ENCODE results near the gene SSTR5. TPM values are rescaled to one million over a fixed set of nuclear protein-coding genes. Genes with fewer than 3 reads are reported as not detected.

The SSTR5 gene
- total RNA-seq, 1 donor: not detected

GRCh38 chr16:1067629-1068028, 4.9 kb upstream of the SSTR5 start:
- H3K4me3 ChIP-seq (ENCODE audit: low read depth, low read length): no peak overlapping the region
- TF ChIP-seq, protein P1, sequence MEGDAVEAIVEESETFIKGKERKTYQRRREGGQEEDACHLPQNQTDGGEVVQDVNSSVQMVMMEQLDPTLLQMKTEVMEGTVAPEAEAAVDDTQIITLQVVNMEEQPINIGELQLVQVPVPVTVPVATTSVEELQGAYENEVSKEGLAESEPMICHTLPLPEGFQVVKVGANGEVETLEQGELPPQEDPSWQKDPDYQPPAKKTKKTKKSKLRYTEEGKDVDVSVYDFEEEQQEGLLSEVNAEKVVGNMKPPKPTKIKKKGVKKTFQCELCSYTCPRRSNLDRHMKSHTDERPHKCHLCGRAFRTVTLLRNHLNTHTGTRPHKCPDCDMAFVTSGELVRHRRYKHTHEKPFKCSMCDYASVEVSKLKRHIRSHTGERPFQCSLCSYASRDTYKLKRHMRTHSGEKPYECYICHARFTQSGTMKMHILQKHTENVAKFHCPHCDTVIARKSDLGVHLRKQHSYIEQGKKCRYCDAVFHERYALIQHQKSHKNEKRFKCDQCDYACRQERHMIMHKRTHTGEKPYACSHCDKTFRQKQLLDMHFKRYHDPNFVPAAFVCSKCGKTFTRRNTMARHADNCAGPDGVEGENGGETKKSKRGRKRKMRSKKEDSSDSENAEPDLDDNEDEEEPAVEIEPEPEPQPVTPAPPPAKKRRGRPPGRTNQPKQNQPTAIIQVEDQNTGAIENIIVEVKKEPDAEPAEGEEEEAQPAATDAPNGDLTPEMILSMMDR (IDR thresholded peaks at IDR 0.05; ENCODE audit: insufficient read depth, low read length): no peak
- no peak for DNase-seq (ENCODE audit: low read depth)

DNA sequence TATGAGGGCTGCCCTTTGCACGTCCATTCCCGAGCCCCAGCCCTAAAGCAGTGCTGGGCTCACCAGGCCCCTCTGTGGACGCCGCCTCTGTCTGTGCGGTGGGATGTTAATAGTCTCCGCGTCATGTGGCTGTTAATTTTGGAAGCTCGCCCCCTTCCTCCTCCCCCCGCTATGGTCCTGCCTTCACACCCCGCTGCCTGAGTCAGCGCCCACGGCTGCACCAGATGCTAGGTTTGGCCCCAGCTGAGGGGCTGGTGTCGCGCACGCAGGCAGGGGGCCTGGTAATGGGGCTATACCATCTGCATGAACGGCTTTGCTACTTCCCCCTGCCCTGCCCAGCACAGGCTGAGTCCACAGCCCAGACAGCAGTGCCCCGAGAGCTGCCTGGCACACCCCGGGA, 4.1 kb upstream of the SSTR5 start:
- no peak for DNase-seq (ENCODE audit: low read depth)
- no peak overlapping the region for H3K4me3 ChIP-seq (ENCODE audit: low read depth, low read length)
- TF ChIP-seq, protein P1 (IDR thresholded peaks at IDR 0.05; ENCODE audit: insufficient read depth, low read length): no peak

DNA sequence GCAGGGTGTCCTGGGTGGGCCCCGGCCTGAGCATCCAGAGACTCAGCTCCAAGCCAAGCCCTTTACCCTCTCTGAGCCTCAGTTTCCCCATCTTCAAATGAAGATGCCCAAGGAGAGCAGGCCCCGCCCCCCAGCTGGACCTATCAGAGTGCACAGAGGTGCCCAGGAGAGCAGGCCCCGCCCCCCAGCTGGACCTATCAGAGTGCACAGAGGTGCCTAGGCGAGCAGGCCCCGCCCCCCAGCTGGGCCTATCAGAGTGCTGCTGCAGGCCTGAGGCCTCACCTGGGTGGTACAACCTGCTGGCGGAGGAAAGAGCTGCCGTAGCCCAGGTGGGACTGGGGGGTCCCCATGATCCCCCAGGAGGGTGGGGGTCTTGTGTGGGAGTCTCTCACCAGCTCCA, 3.4 kb upstream of the SSTR5 start:
- H3K4me3 ChIP-seq (ENCODE audit: low read depth, low read length): no peak overlapping the region
- DNase-seq (ENCODE audit: low read depth): no peak
- TF ChIP-seq, protein P1 (IDR thresholded peaks at IDR 0.05; ENCODE audit: insufficient read depth, low read length): no peak

DNA sequence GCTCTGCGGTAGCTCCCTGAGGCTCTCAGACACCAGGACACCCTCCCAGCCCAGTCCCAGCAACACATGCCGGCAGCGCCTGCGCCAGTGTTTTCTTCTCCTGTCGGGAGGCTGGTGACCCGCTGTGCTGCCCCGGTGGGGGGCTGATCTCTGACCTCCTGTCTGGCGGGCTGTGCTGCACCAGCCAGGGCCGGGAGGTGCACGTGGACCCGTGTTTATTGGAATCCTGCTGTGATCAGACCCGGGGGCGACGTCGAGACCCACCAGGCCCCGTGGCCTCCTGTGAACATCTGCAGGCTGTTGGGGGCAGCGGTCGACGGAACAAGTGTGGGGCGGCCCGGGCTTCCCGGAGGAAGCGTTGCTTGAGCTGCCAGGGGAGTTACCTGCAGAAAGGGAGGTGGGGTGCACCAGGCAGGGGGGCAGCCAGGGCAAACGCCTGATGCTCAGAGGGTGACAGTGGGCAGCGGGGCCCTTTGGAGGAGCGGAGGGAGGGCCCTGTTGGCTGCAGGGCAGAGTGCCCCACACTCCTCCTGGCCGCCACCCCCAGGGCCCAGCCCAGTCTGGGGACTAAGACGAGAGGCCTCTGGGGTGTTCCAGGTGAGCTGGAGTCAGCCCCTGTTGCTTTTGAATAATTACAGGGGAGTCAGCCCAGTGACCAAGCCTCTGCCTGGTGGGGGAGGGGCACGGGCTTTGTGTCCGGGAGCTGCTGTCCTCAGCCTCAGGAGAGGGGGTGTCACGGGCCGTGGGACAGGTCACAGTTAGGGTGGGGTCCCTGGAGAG, 2.3 kb upstream of the SSTR5 start:
- no peak for DNase-seq (ENCODE audit: low read depth)
- H3K4me3 ChIP-seq (ENCODE audit: low read depth, low read length): no peak overlapping the region
- TF ChIP-seq, protein P1 (IDR thresholded peaks at IDR 0.05; ENCODE audit: insufficient read depth, low read length): no peak

DNA sequence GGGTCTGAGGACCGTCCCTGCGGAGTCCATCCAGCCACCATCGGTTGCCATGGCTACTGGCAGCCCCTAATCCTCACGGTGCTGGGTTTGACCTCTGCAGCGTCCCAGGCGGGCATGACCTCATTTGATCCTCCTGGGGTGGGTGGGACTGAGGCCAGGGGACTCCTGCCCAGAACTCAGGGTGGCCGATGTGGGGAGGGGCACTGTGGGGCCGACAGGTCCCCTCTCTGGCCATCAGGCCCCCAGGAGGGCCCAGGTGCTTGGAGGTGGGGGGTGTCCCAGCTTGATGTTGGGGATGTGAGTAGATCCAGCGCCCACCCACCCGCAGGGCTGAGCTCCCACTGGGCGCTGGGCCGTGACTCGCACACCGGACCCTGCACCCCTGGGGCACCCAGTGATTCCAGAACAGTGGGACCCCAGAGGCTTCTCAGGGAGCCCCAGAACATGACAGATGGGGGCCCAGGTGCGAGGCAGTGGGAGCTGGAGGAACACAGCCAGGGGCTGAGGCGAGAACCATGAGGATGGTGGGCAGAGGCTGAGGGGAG, 1.6 kb upstream of the SSTR5 start:
- no peak overlapping the region for H3K4me3 ChIP-seq (ENCODE audit: low read depth, low read length)
- TF ChIP-seq, protein P1 (IDR thresholded peaks at IDR 0.05; ENCODE audit: insufficient read depth, low read length): no peak
- DNase-seq (ENCODE audit: low read depth): no peak

GRCh38 chr16:1071561-1072225, 854 bp upstream of the SSTR5 start:
- no peak overlapping the region for H3K4me3 ChIP-seq (ENCODE audit: low read depth, low read length)
- TF ChIP-seq, protein P1 (IDR thresholded peaks at IDR 0.05; ENCODE audit: insufficient read depth, low read length): no peak
- no peak for DNase-seq (ENCODE audit: low read depth)

All from fibroblast of the aortic adventitia (primary cell).